K562 (cell line): ENCODE results near the gene ZNF462. TPM values are rescaled to one million over a fixed set of nuclear protein-coding genes. Genes with fewer than 3 reads are reported as not detected.

Experiments used
- ATAC-seq: fragments of 200-7000 bp; cut with Tn5 transposase; 3 replicates; pipeline ENCODE4 v1.9.1; 2020; ENCODE audit warnings: moderate library complexity
- BruUV-seq: library from RNA; stranded (reverse); fragments of 400-500 nt; replicated peaks from 2 replicates; lab custom pipeline; 2021; lab: Mats Ljungman, UMichigan
- CTCF ChIA-PET: fragments of 300-600 bp; formaldehyde crosslinking; extraction: SDS; loops from one replicate; lab custom pipeline; 2021; ENCODE audit warnings: low intra/inter-chr PET ratio; lab: Yijun Ruan, JAX
- POLR2A ChIA-PET: fragments of 300-600, 350-650 bp; sonication (Branson Sonifier 250); formaldehyde crosslinking; extraction: SDS; loops from one replicate; lab custom pipeline; 2021; ENCODE audit warnings: antibody characterized with exemption, inconsistent platforms; lab: Yijun Ruan, JAX
- DNase-seq, 4 experiments: peaks; one replicate each; pipeline versions ENCODE4 v3.0.0 to v3.0.0-alpha.2; 2011 to 2018; ENCODE audit warnings: low spot score in 3 of 4, mixed read lengths in 3 of 4; ENCODE audit errors: extremely low read depth in 1 of 4
- FAIRE-seq: peaks from 2 replicates; lab custom pipeline; 2011; peaks lifted over from hg19 to GRCh38; lab: Jason Lieb, UNC
- H2AFZ ChIP-seq: 2 replicates; pipeline ENCODE4 v1.6.0; 2011; ENCODE audit warnings: low read depth, low read length, control low read depth, inconsistent platforms
- H3K27ac ChIP-seq: fragments of 200-600 bp; 3 replicates; pipeline ENCODE4 v1.8.0; 2011; ENCODE audit warnings: low read depth, mild to moderate bottlenecking, control low read depth, inconsistent platforms, low read length, moderate library complexity, mixed read lengths; ENCODE audit errors: extremely low read depth
- H3K27me3 ChIP-seq, 2 experiments: fragments of 300-600 bp in 1 of 2; 2 replicates in 1 of 2; 3 replicates in 1 of 2; pipeline versions ENCODE4 v1.6.0 to v1.8.0; 2011; ENCODE audit warnings: inconsistent platforms in 2 of 2, low read length in 2 of 2, mild to moderate bottlenecking in 1 of 2, mixed read lengths in 1 of 2, moderate library complexity in 1 of 2; ENCODE audit not compliant: control insufficient read depth in 2 of 2, insufficient read depth in 2 of 2
- H3K36me3 ChIP-seq: fragments of 300-600 bp; 3 replicates; pipeline ENCODE4 v1.8.0; 2011; ENCODE audit warnings: mild to moderate bottlenecking, low read length, inconsistent platforms; ENCODE audit not compliant: control insufficient read depth, insufficient read depth
- H3K4me1 ChIP-seq, 2 experiments: fragments of 200-600 bp in 1 of 2; replicated peaks in 1 of 2; 2 replicates in 1 of 2; 3 replicates in 1 of 2; pipeline versions ENCODE4 v1.5.1 to v1.8.0; 2011; ENCODE audit warnings: inconsistent platforms in 2 of 2, low read length in 2 of 2, mild to moderate bottlenecking in 1 of 2, mixed read lengths in 1 of 2, moderate library complexity in 1 of 2; ENCODE audit not compliant: control insufficient read depth in 2 of 2, insufficient read depth in 2 of 2
- H3K4me2 ChIP-seq: 2 replicates; pipeline ENCODE4 v1.6.1; 2011; ENCODE audit warnings: low read length, control low read depth, inconsistent platforms, mixed read lengths; ENCODE audit not compliant: insufficient read depth
- H3K4me3 ChIP-seq: fragments of 200-600 bp; sonication (generic), shearing (Covaris generic); 2 replicates; pipeline ENCODE4 v1.5.1; 2016; ENCODE audit warnings: control low read depth, inconsistent platforms
- H3K79me2 ChIP-seq: fragments of 200-600 bp; 3 replicates; pipeline ENCODE4 v1.8.0; 2011; ENCODE audit warnings: low read length, inconsistent platforms; ENCODE audit not compliant: control insufficient read depth, insufficient read depth
- H3K9ac ChIP-seq, 2 experiments: 2 replicates each; pipeline versions ENCODE4 v1.6.0 to v1.6.1; 2011; ENCODE audit warnings: low read depth in 2 of 2, low read length in 2 of 2, control low read depth in 1 of 2, inconsistent platforms in 1 of 2, mild to moderate bottlenecking in 1 of 2, mixed read lengths in 1 of 2; ENCODE audit not compliant: insufficient read depth in 1 of 2
- H3K9me1 ChIP-seq: one replicate; pipeline ENCODE4 v1.6.0; 2011; ENCODE audit warnings: inconsistent platforms, mild to moderate bottlenecking, low read length, moderate library complexity; ENCODE audit not compliant: control insufficient read depth, insufficient read depth
- H3K9me3 ChIP-seq: replicated peaks from 2 replicates; pipeline ENCODE4 v1.5.1; 2011; ENCODE audit warnings: low read depth, low read length, inconsistent platforms; ENCODE audit not compliant: control insufficient read depth, insufficient read depth
- H4K20me1 ChIP-seq: replicated peaks from 2 replicates; pipeline ENCODE4 v1.6.1; 2011; ENCODE audit warnings: low read length, inconsistent platforms, mixed read lengths; ENCODE audit not compliant: control insufficient read depth, insufficient read depth
- GATAD2B ChIP-seq: fragments of 450-650 bp; IDR thresholded peaks from 2 replicates; pipeline ENCODE4 v1.6.1; 2017; ENCODE audit warnings: mild to moderate bottlenecking, borderline replicate concordance
- PML ChIP-seq: IDR thresholded peaks from 2 replicates; pipeline ENCODE4 v1.6.1; 2012; ENCODE audit warnings: low read length, inconsistent platforms
- TAF15 ChIP-seq: fragments of 200-400 bp; formaldehyde crosslinking; IDR thresholded peaks from 2 replicates; pipeline ENCODE4 v1.6.1; 2017; ENCODE audit warnings: mild to moderate bottlenecking, low read depth, low read length, moderate library complexity
- ZNF165 ChIP-seq: fragments of 250-450 bp; sonication (Bioruptor Pico); IDR thresholded peaks from 2 replicates; pipeline ENCODE4 v1.4.0; 2020; ENCODE audit warnings: borderline replicate concordance
- ZNF586 ChIP-seq: fragments of 450-650 bp; formaldehyde crosslinking; conservative IDR thresholded peaks from 2 replicates; pipeline ENCODE4 v1.4.0; 2020; ENCODE audit warnings: mild to moderate bottlenecking, moderate library complexity
- WGBS: fragments of 100-300 bp; shearing (Covaris generic); methylation state at CpG from one replicate; pipeline ENCODE4 v1.1.6; 2016; ENCODE audit warnings: low coverage, mixed read lengths; ENCODE audit not compliant: insufficient coverage; ENCODE audit errors: missing lambda C conversion rate; 5-methylcytosine and 5-hydroxymethylcytosine counted together
- in situ Hi-C: fragments of 300-500 bp; cut with MboI; formaldehyde crosslinking; loops from 4 replicates; pipeline ENCODE4 v1.15.0; 2018; ENCODE audit warnings: inconsistent platforms, mixed read lengths
- intact Hi-C: fragments of 100-400 bp; cut with micrococcal nuclease; formaldehyde crosslinking; loops from 2 replicates; pipeline ENCODE4 v1.14.2; 2022
- polyA plus RNA-seq, 8 experiments: library from polyadenylated mRNA; depleted of rRNA in 4 of 8; stranded (reverse) in 5 of 8; unstranded in 3 of 8; fragments of >200 nt; fragmentation: Nextera tagmentation in 2 of 8; fragmentation: Illumina TruSeq in 1 of 8; extraction: Ambion mirVana in 2 of 8; extraction: Trizol in 1 of 8; gene quantifications; 2 replicates each; pipeline versions ENCODE4 v1.2.1 to v1.2.3, GENCODE V29; 2011 to 2014; ENCODE audit warnings: inconsistent platforms in 1 of 8, missing spikeins in 1 of 8
- total RNA-seq, 7 experiments: library from RNA; depleted of rRNA in 6 of 7; stranded (reverse); fragments of >200 nt in 6 of 7; fragmentation: Illumina TruSeq in 2 of 7; extraction: Trizol in 2 of 7; gene quantifications; 2 replicates each; pipeline versions ENCODE4 v1.2.1 to v1.2.3, GENCODE V29; 2011 to 2021; ENCODE audit warnings: low replicate concordance in 1 of 7
- TF ChIP-seq, protein P1 (sequence below): fragments of 250-450 bp; sonication (Bioruptor Pico); IDR thresholded peaks from 2 replicates; pipeline ENCODE4 v1.4.0; 2020
- TF ChIP-seq, protein P2 (sequence below): fragments of 250-450 bp; sonication (Bioruptor Pico); IDR thresholded peaks from 2 replicates; pipeline ENCODE4 v1.4.0; 2020; ENCODE audit warnings: borderline replicate concordance
- TF ChIP-seq, protein P3 (sequence below): sonication (generic); formaldehyde crosslinking; IDR thresholded peaks from 2 replicates; pipeline ENCODE4 v1.8.1; 2023; ENCODE audit warnings: mild to moderate bottlenecking, missing genetic modification reagents
- TF ChIP-seq, protein P4 (sequence below): fragments of 450-650 bp; IDR thresholded peaks from 2 replicates; pipeline ENCODE4 v1.6.1; 2014; ENCODE audit warnings: low read depth, mild to moderate bottlenecking, moderate library complexity, borderline replicate concordance

Gene ZNF462
- total and polyA plus RNA-seq, 9 of the 15 experiments (the other 6 are each of a cell fraction or from before 2014, with no cell fraction given): 0.20 TPM; not detected in 8

DNA sequence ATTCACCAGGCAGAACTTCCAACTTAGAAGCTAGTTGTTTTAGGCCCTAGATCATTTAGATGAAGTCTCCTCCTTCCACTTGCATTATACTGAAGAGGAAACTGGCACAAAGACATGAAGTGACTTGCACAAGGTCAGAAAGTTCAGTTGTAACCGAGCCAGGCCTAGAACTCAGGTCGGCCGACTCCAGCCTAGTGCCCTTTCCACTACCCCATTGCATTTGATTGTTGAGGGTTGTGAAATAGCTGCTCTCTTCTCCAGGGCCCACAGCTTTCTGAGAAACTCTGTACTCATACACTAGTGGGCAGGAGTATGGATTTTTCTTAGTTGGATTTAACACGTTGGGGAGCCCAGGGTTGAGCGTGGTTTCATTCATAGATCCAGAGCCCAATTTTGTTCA, 5.6 kb downstream of the ZNF462 start:
- TF ChIP-seq, protein P1, sequence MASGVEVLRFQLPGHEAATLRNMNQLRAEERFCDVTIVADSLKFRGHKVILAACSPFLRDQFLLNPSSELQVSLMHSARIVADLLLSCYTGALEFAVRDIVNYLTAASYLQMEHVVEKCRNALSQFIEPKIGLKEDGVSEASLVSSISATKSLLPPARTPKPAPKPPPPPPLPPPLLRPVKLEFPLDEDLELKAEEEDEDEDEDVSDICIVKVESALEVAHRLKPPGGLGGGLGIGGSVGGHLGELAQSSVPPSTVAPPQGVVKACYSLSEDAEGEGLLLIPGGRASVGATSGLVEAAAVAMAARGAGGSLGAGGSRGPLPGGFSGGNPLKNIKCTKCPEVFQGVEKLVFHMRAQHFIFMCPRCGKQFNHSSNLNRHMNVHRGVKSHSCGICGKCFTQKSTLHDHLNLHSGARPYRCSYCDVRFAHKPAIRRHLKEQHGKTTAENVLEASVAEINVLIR: no peak
- TF ChIP-seq, protein P2, sequence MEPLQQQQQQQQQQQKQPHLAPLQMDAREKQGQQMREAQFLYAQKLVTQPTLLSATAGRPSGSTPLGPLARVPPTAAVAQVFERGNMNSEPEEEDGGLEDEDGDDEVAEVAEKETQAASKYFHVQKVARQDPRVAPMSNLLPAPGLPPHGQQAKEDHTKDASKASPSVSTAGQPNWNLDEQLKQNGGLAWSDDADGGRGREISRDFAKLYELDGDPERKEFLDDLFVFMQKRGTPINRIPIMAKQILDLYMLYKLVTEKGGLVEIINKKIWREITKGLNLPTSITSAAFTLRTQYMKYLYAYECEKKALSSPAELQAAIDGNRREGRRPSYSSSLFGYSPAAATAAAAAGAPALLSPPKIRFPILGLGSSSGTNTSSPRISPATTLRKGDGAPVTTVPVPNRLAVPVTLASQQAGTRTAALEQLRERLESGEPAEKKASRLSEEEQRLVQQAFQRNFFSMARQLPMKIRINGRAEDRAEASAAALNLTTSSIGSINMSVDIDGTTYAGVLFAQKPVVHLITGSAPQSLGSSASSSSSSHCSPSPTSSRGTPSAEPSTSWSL: no peak
- TF ChIP-seq, protein P3, sequence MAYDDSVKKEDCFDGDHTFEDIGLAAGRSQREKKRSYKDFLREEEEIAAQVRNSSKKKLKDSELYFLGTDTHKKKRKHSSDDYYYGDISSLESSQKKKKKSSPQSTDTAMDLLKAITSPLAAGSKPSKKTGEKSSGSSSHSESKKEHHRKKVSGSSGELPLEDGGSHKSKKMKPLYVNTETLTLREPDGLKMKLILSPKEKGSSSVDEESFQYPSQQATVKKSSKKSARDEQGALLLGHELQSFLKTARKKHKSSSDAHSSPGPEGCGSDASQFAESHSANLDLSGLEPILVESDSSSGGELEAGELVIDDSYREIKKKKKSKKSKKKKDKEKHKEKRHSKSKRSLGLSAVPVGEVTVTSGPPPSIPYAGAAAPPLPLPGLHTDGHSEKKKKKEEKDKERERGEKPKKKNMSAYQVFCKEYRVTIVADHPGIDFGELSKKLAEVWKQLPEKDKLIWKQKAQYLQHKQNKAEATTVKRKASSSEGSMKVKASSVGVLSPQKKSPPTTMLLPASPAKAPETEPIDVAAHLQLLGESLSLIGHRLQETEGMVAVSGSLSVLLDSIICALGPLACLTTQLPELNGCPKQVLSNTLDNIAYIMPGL: no peak
- TF ChIP-seq ZNF165 (no peak), ZNF586 (no peak), TAF15 (no peak), GATAD2B (no peak), PML (no peak)
- TF ChIP-seq, protein P4, sequence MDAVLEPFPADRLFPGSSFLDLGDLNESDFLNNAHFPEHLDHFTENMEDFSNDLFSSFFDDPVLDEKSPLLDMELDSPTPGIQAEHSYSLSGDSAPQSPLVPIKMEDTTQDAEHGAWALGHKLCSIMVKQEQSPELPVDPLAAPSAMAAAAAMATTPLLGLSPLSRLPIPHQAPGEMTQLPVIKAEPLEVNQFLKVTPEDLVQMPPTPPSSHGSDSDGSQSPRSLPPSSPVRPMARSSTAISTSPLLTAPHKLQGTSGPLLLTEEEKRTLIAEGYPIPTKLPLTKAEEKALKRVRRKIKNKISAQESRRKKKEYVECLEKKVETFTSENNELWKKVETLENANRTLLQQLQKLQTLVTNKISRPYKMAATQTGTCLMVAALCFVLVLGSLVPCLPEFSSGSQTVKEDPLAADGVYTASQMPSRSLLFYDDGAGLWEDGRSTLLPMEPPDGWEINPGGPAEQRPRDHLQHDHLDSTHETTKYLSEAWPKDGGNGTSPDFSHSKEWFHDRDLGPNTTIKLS: no peak
- Histone ChIP-seq H3K27ac (no peak overlapping the region), H4K20me1 (no peaks in the 10 kb centered on the region), H3K9ac (no peak overlapping the region), H2AFZ (no peak overlapping the region), H3K4me1 (no peaks in the 10 kb centered on the region), H3K4me3 (no peak overlapping the region), H3K36me3 (no peaks in the 10 kb centered on the region), H3K4me2 (no peak overlapping the region), H3K79me2 (no peaks in the 10 kb centered on the region), H3K27me3 (no peaks in the 10 kb centered on the region), H3K9me1 (no peaks in the 10 kb centered on the region), H3K9me3 (no peaks in the 10 kb centered on the region)
- ChIA-PET POLR2A (interaction anchor here (0.6 kb wide), 1 partner anchor 1223 kb away, joined by 3 read pairs; no protein-coding TSS in a partner anchor), CTCF (no interaction called here)
- no TSS peak for BruUV-seq
- WGBS: 0% methylated on average over 5 of the region's 5 CpGs
- intact Hi-C loops (no loop called here), in situ Hi-C loops (no loop called here)
- FAIRE-seq (no peak), ATAC-seq (no peak), DNase-seq (no peak)
